Peyer's patch (tissue), 4 donors: Measurements from ENCODE around the gene DYNC2LI1.

Experiments
- CTCF ChIP-seq, 6 experiments: fragments of 450-650 bp in 4 of 6; fragments of 200-600 bp in 2 of 6; sonication (generic) in 1 of 6; IDR thresholded peaks; one replicate each; pipeline ENCODE4 v1.5.1; 2017 to 2019; ENCODE audit warnings: antibody characterized with exemption in 6 of 6, mild to moderate bottlenecking in 3 of 6, moderate library complexity in 1 of 6
- POLR2A ChIP-seq, 2 donors: fragments of 450-650 bp; IDR thresholded peaks; one replicate each; pipeline ENCODE4 v1.5.1; 2017; ENCODE audit warnings: antibody characterized with exemption in 2 of 2, mild to moderate bottlenecking in 2 of 2, moderate library complexity in 2 of 2

- TF ChIP-seq CTCF (IDR thresholded peaks at IDR 0.05) = no peak
- no peak for TF ChIP-seq POLR2A (IDR thresholded peaks at IDR 0.05)
These were observed 38.2 kb downstream of the DYNC2LI1 start for GRCh38 chr2:43812006-43812405.
